ENCODE measurements around the gene GSE1.
A peak's percentile ranks its signal among the peaks of the same experiment; 100 is the strongest.

Gene GSE1

DNA sequence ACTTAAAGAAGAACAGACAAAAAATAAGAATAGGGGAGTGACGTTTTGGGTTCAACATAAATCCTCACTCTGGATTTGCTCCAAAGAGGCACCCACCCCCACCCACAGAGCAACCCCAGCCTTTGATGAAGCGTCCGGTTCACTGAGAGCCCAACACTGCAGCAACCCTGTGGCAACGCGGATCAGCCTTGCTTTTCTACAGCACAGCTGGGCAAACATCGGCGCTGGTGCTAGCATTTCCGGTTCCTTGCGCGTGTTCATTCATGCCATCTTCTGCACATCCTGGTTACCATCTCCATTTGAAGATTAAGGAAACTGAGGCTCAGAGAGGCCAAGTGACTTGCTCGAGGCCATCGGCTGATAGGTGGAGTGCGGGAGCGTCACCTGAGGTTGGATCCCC, 84.3 kb downstream of the GSE1 start:
- no peak for DNase-seq (ENCODE audit: low read depth in 2 of 2)

DNA sequence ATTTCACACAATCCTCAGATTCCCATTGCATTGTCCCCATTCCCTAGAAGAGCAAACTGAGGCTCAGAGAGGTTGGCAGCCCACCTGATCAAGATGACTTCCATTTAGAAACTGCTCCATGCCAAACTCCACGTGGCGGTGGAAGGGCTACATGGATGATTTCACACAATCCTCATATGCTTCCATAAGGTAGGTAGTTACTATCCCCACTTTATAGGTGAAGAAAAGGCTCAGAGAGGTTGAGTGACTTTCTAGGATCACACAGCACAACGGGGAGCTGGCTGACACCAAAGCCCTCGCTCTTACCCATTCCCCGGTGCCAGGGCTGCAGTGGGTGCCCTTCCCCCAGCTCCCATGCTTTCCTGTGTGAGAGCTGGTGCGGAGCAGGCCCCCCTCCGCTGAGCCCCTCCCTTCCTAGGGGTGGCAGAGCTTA, 85.4 kb downstream of the GSE1 start:
- DNase-seq (ENCODE audit: low read depth in 2 of 2) = no peak

DNA sequence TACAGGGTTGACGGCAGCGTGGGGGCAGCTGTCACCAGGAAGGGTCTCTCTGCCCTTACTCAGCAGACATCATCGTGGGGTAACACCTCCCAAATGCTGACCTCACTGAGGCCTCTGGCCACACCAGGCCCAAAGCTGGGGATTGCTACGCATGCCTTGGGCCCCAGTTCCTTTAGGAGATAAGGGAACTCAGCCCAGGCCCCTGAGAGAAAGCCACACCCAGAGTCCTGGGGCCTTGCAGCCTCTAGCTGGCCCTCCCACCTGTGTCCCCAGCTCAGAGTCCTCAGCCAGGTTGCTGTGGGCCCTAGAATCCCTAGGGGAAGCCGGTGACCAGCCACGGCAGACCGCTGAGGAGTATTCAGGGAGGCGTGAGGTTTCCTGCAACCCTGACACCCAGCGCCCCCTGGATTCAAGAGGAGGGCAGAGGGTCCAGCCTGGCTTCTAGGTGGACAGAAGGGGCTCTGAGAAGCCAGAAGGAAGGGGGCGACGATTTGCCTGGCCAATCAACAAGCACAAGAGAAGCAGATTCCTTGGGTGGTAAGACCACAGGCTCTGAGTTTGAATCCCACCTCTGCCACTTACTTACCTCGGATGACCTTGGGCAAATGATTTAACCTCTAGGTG, 85.9 kb downstream of the GSE1 start:
- no peak for DNase-seq (ENCODE audit: low read depth in 2 of 2)

DNA sequence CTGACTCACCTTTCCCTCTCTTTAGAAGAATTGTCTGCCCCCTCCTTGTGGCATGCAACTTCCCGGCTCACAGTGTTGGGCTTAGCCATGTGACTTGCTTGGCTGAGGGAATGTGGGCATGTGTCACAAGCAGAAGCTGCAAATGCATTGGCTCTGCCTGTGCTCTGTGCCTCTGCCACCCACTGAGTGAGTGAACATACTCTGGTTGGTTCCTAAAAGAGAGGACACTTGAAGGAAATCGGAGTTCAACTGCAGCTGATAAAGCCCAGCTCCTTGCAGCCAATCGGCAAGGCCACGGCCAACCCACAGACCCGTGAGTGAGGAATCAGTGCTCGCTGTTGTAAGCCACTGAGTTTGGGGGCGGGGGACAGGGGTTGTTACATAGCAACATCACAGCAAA, 86.5 kb downstream of the GSE1 start:
- no peak for DNase-seq (ENCODE audit: low read depth in 2 of 2)

DNA sequence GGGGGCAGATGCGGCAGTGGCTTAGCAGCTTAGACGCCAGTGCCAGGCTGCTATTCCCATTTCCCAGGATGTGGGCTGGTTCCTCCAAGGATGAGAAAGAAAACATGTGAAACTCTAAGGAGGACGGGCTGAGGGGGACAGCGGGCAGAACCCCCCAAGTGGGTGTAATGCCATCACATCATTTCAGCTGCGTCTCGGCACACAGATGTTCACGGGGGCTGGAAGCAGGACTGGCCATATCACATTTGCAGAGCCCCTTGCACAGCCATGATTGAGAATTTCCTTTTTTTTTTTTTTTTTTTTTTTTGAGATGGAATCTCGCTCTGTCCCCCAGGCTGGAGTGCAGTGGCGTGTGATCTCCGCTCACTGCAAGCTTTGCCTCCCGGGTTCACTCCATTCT, 90.9 kb downstream of the GSE1 start:
- DNase-seq (ENCODE audit: low read depth in 2 of 2) = no peak

DNA sequence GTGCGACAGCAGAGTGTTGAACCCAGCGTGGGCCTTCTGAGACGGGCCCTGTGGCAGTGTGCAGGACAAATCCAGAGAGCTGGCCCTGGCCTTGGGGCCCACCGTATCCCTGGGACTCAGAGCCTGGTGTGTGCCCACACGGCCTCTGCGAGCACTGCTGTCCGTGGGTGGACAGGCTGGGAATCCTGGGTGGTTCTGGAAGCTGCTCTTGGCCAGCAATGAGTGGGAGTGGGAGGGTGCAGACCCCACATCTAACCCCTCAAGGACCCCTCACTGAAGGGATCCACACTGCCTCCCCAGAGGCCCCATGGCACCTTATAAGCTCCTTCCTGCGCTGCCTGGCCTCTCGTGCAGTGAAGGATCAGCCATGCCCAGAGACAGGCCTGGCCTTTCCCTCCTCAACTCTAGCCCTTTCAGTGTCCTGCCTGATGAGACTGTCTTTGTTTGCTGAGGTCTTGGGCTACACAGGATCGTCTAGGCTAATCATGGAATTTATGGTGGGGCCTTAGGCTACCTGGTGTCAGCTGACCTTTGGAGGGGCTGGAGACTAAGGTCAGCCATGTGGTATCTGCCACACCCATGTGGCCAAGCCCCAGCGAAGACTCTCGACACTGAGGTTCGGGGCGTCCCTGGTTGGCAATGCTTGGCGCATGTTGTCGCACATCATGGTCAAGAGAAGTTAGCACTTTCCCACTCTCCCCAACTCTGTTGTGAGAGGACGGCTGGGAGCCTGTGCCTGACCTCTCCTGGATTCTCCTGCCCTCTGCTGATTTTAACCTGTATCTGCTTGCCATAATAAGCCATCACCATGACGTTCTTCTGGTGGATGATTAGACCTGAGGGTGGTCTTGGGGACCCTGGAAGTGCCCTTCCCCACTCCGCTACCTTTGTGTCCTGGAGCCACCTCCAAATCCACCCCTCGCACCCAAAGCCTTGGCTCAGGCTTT, 92.1 kb downstream of the GSE1 start:
- no peak for DNase-seq (ENCODE audit: low read depth in 2 of 2)

DNA sequence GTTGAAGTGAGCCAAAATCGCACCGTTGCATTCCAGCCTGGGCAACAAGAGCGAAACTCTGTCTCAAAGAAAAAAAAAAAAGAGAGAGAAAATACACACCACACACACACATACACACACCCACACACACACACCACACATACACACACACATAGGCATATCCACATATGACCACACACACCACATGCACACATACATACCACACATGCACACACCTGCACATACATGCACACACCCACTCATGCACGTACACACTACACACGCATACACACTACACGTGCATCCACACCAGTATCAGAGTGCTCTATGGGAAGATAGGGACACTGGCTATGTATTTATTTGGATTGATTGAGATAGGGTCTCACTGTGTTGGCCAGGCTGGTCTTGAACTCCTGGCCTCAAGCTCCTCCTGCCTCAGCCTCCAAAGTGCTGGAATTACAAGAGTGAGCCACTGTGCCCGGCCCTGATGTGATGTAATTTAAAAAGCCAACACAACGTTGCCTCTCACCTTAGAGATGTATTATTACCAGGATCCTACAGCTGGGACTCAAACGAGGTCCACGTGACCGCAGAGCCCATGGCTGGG, 93.4 kb downstream of the GSE1 start:
- no peak for DNase-seq (ENCODE audit: low read depth in 2 of 2)

DNA sequence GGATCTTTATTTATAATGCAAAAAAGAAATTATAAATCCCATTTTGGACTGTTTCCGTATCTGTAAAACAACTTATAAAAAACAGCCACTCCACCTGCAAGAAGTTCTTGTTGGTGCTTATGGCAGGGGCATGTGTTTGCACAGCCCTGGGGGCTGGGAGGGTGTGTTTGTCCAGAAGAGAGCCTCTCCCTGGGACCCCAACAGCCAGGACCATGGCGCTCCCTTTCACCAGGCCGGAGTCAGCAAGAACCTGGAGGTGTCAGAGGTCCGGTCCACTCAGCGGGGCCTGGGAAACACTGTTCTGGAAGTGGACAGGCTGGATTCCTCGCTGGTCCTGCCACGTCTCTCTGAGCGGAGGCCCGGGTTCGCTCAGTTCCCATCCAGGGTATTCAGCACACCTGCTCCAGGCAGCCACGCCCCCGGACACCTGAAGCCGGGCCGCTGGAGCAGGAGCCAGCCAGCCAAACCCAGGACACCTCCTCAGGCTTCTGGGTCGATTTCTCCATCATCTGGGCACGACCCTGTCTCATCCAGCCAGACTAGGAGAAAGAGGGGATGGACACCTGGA, 94.5 kb downstream of the GSE1 start:
- no peak for DNase-seq (ENCODE audit: low read depth in 2 of 2)

DNA sequence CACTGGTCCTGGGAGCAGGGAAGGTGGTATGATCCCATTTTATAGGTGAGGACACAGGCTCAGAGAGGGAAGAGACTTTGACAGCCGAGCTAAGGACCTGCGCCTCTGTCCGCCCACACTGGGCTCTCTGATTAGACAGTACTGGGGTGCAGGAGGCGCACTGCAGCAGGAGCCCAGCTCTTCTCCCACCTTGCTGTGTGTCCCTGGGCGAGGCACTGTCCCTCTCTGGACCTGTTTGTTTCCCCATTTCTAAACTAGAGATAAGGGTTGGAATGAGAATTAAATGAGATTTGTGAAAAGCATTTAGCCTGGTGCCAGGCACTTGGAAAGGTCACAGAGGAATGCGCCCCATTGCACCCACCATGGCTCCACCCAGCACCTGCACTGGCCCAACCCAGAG, 95.2 kb downstream of the GSE1 start:
- DNase-seq (ENCODE audit: low read depth in 2 of 2) = no peak

DNA sequence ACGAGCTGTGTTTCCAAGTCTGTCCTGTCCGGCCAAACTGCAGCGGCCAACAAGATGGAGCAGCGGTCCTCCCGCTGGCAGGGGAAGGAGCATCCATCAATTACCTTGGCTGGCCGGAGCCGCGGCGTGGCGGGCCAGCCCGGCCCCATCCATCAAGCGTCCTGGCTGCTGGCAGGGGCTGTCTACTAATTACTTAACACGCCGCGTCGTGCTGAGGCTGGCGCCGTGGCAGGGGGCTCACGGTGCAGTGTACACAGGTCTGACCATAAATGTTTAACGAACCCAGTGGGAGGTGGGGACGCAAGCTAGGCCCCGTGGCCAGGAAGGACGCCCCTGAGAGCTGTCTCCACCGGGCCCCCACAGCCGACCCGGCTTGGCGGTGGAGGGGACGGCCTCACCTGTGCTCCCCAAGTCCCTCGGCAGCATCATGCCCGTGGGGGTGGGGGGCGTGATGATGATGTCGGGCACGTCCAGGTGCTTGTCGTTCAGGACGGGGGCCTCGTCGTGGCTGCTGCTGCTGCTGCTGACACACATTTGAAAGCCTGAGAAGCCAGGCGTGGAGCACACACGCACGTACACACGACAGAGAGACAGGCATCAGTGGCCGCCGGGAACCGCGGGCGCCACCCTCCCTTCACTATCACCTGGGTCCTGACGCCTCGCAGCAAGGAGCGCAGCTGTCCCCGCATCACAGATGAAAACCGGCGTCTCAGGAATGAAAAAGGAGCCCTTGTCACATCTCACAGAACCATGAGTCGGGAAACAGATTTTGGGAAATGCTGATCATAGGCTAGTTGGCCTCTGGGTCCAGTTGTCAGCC, 96.9 kb downstream of the GSE1 start:
- DNase-seq (ENCODE audit: low read depth in 2 of 2) = no peak

DNA sequence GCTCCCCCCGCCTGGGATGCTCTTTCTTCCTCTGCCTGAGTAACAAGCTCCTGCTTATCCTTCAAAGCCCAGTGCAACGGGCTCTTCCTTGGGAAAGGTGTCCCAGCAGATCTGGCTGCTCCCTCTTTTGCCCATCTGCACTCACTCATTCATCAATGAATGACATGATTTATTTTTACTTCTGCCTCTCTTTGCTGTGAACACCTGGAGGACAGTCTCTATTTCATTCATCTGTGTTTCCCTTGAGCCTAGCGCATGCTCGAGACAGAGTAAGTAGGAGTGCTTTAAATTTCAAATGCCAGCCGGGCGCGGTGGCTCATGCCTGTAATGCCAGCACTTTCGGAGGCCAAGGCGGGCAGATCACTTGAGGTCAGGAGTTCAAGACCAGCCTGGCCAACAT, 97.6 kb downstream of the GSE1 start:
- no peak for DNase-seq (ENCODE audit: low read depth in 2 of 2)

DNA sequence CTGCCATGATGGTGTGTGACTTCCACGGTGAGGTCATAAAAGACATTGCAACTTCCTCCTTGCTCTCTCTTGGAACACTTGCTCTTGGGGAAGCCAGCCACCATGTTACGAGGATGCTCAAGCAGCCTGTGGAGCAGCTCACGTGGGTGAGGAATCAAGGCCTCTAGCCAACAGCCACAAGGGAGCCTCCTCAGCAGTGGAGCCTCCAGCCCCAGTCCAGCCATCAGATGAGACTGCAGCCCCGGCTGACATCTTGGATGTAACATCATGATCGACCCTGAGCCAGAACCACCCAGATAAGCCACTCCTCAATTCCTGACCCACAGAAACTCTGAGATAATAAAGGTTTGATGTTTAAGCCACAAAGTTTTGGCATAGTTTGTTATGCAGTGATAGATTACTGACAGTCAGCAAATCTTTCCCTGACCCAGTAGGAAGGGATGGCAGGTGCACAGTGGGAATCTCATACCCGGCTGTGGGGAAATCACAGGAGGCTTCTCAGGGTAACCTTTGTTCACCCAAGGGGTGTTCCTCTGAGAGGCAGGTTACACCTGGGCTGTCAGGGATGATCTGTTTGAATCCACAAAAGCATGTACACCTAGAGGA, 99.0 kb downstream of the GSE1 start:
- DNase-seq (ENCODE audit: low read depth in 2 of 2) = no peak

DNA sequence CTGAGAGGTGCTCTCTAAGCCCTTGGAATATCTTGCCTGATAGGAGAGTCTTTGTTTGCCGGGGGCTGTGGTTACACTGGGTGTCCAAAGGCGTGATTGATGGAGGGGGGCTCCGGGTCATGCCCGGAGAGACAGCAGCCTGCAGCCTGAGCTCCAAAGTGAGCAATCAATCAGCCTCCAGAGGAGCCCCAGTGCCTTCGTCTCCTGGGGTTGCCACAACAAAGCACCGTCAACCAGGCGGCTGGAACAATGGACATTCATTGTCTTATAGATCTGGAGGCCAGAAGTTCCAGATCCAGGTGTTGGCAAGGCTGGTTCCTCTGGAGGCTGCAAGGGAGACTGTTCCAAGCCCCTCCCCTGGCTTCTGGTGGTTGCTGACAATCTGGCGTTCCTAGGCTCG, 99.7 kb downstream of the GSE1 start:
- DNase-seq (ENCODE audit: low read depth in 2 of 2) = no peak

DNA sequence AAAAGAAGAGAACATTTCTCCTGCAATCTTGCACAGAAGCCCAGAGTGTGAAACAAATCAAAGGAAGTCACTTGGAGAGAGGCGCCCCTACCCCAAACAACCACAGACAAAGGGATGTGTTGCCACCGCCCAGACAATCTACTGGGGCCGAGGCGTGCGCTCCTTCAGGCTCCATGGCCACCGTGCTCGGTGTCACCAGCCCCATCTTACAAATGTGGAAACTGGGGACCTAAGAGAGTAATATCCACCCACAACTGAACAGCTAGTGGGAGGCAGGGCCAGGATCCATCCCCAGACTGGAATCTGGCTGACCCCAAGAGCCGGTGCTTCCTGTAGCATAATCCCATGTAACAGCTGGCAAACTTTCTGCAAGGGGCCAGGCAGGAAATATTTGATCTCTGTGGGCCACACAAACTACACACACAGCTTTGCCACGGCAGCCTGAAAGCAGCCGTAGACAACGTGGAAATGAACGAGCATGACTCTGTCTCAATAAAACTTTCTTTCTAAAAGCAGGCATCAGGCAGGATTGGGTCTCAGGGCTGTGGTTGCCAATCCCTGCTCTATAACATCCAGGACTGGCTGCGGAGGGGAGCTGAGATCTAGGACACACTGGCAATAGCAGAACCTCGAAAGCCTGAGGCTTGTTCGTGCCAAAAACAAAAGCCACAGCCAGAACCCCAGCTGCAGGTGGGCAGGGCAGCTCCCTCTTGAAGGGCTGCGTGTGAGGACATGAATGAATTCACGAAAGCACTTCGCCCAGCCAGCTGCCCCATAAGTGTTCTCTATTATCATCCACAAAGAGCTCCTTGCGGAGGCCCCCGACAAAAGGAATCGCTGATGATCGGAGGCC, 102.3 kb downstream of the GSE1 start:
- no peak for DNase-seq (ENCODE audit: low read depth in 2 of 2)

DNA sequence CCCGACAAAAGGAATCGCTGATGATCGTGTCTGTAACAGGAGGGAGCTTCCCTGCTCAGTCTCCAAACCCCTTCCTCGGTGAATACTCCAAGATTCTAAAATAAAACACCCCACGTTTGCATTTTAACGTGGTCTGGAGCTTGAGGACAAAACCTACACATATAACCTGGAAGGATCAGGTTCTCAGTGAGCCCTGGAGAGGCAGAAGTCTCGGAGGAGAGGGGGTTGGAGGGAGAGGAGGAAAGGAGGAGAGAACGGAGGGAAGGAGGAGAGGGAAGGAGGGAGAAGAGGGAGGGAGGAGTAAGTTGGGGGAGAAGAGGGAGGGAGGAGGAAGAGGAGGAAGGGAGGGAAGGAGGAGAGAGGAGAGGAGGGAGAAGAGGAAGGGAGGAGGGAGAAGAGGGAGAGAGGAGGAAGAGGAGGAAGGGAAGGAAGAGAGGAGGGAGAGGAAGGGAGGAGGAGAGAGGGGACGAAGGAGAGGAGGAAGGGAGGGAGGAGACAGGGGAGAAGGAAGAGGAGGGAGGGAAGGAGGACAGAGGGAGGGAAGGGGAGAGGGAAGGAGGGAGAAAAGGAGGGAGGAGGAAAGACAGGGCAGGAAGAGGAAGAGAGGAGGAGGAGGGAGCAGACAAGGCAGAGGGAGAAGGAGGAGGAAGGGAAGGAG, 103.0 kb downstream of the GSE1 start:
- no peak for DNase-seq (ENCODE audit: low read depth in 2 of 2)

DNA sequence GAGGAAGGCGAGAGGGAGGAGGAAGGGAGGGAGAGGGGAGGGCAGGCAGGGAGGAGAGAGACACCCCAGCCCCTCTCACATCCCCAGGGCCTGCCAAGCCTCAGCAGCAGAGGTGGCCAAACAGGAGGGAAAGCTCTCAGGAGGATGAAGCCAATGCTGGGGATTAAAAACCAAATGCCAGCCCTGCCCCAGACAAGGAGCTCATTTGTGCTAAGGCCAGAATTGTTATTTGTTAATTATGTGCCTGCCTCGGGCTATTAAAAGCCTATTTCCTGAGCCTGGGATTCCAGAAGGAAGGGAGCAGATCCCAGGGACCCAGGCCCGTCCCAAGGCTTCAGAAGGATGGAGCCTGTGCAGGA, 103.5 kb downstream of the GSE1 start:
- DNase-seq (ENCODE audit: low read depth in 2 of 2) = no peak

DNA sequence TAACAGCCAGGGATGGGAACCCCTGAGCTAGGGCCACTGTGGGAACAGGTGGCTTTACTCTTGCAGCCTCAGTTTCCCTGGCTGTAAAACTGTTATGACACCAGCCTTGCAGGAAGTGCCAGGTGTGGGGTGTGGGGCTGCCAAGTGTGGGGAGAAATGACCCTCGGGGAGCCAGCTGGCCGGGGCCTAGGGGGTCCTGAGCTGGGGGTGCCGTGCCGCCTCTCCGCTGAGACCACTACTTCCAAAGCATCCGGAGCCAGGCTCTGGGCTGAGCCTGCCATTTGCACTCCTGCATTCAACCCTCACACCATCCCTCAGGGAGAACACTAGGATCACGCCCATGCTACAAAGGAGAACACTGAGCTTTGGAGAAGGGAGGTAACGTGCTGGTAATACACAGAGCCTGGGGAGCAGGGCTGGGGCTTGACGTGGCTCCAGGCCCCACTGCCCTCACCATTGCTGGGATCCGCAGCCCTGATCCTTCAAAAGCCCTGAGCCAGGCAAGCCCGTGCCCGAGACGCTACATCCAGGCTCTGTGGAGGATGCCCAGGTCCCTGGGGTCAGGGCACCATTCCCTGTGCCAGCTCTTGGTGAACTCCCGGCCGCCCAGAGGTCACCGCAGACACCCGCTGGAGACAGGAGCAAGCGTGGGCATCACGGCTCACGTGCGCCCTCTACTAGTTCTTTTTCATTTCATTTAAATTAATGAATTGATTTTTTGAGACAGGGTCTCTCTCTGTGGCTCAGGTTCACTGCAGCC, 104.5 kb downstream of the GSE1 start:
- DNase-seq (ENCODE audit: low read depth in 2 of 2) = peak; percentile 40 to 58

DNA sequence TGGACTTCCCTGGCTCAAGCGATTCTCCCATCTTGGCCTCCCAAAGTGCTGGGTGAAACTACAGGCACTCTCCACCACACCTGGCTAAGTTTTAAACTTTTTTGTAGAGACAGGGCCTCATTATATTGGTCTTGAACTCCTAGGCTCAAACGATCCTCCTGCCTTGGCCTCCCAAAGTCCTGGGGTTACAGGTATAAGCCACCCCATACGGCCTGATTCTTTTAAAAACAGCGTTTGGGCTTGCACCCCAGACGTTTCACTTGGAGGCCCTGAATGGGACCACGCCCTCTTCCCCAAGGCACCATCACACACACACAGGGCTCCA, 105.0 kb downstream of the GSE1 start:
- DNase-seq (ENCODE audit: low read depth in 2 of 2) = no peak

DNA sequence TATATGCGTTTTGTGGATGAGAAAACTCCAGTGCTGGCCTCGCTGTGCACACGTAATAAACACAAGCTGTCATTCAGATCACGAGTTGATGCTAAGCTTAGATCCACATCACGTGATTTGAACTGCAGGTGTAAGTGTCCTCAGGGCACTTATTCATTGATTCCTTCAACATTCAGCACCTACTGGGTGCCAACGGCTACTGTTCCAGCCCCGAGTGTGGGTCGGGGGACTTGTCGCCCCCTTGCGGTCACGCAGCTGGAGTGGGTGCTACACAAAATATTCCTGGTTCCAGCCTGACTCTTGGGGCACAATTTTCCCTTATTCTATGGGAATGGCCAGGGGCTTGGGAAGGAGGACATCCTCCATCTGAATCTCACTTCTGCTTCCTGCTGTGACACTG, 105.6 kb downstream of the GSE1 start:
- no peak for DNase-seq (ENCODE audit: low read depth in 2 of 2)
